Rectal smooth muscle tissue (tissue), 1 donor: ENCODE measurements around the gene EDN3.

ENCODE experiments used
- H3K27ac ChIP-seq: one replicate; pipeline ENCODE4 v1.7.0; 2013; ENCODE audit warnings: low read depth, low read length, inconsistent platforms
- H3K27me3 ChIP-seq: one replicate; pipeline ENCODE4 v1.7.0; 2013; ENCODE audit warnings: low read length; ENCODE audit not compliant: control insufficient read depth, insufficient read depth
- H3K36me3 ChIP-seq: one replicate; pipeline ENCODE4 v1.7.0; 2013; ENCODE audit warnings: low read length; ENCODE audit not compliant: control insufficient read depth, insufficient read depth
- H3K4me1 ChIP-seq: one replicate; pipeline ENCODE4 v1.7.0; 2013; ENCODE audit warnings: low read length; ENCODE audit not compliant: control insufficient read depth, insufficient read depth
- H3K4me3 ChIP-seq: one replicate; pipeline ENCODE4 v1.7.0; 2013; ENCODE audit warnings: low read length
- H3K9ac ChIP-seq: one replicate; pipeline ENCODE4 v1.7.0; 2013; ENCODE audit warnings: low read length

Gene EDN3

DNA sequence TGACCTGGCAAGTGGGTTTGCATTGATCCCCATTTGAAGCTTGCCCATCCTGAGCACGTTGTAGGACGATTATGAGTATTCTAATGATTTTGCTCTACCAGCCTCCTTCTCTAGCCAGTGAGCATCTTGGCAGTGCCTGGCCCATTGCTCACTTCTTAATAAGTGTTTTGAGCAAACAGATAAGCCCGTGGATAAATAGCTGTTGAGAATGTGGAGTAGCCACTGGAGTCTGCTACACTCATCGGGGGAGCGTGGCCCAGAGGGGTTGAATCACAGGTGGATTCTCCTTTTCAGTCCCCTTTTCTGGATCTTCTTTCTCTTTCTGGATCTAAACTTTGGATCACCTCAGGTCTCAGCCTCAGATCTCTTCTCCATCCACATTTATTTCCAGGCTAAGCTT lies 15.9 kb upstream of the EDN3 start:
- Histone ChIP-seq H3K4me1 (no peaks in the 10 kb centered on the region), H3K27me3 (no peaks in the 10 kb centered on the region), H3K36me3 (no peaks in the 10 kb centered on the region), H3K27ac (no peak overlapping the region), H3K4me3 (no peak overlapping the region), H3K9ac (no peak overlapping the region)

- Histone ChIP-seq H3K36me3 (no peaks in the 10 kb centered on the region), H3K27me3 (no peaks in the 10 kb centered on the region), H3K4me3 (no peak overlapping the region), H3K27ac (no peak overlapping the region), H3K4me1 (no peaks in the 10 kb centered on the region), H3K9ac (no peak overlapping the region)
These were observed 10.4 kb upstream of the EDN3 start for GRCh38 chr20:59289994-59290393.

GRCh38 chr20:59291740-59292383 lies 8.5 kb upstream of the EDN3 start:
- Histone ChIP-seq H3K9ac (no peak overlapping the region), H3K36me3 (no peaks in the 10 kb centered on the region), H3K4me1 (no peaks in the 10 kb centered on the region), H3K27ac (no peak overlapping the region), H3K27me3 (no peaks in the 10 kb centered on the region), H3K4me3 (no peak overlapping the region)

- peaks cover 2% of the 10 kb centered on the region for H3K27me3 ChIP-seq
- H3K27ac ChIP-seq, result no peak overlapping the region
- no peaks in the 10 kb centered on the region for H3K36me3 ChIP-seq
- no peak overlapping the region for H3K9ac ChIP-seq
- H3K4me1 ChIP-seq, result no peaks in the 10 kb centered on the region
- H3K4me3 ChIP-seq, result no peak overlapping the region
These were observed 4.9 kb upstream of the EDN3 start for GRCh38 chr20:59295531-59295930.

DNA sequence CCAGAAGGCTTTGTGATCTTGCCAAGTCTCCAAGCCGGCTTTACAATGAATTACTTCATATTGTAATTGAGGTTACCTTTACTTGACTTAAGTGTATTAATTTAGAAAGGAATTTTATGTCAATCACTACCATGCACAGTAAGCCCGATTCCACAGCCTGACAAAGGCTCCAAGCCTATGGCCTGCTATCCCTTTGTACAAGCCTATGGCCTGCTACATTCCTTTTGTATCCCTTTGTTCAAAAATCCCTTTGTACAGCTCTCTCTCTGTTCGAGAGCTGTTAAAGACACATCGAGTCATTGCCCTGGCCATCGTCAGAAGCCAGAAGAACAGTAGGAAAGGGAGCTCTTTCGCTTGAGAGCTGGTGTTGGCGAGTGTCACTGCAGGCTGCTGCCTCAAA lies 2.7 kb upstream of the EDN3 start:
- Histone ChIP-seq H3K27me3 (peaks cover 4% of the 10 kb centered on the region), H3K4me3 (no peak overlapping the region), H3K4me1 (no peaks in the 10 kb centered on the region), H3K27ac (no peak overlapping the region), H3K36me3 (no peaks in the 10 kb centered on the region), H3K9ac (no peak overlapping the region)

GRCh38 chr20:59299945-59300332 lies 472 bp upstream of the EDN3 start:
- no peaks in the 10 kb centered on the region for H3K4me1 ChIP-seq
- no peak overlapping the region for H3K9ac ChIP-seq
- no peak overlapping the region for H3K4me3 ChIP-seq
- no peaks in the 10 kb centered on the region for H3K36me3 ChIP-seq
- H3K27me3 ChIP-seq, result peaks cover 4% of the 10 kb centered on the region
- H3K27ac ChIP-seq, result no peak overlapping the region

DNA sequence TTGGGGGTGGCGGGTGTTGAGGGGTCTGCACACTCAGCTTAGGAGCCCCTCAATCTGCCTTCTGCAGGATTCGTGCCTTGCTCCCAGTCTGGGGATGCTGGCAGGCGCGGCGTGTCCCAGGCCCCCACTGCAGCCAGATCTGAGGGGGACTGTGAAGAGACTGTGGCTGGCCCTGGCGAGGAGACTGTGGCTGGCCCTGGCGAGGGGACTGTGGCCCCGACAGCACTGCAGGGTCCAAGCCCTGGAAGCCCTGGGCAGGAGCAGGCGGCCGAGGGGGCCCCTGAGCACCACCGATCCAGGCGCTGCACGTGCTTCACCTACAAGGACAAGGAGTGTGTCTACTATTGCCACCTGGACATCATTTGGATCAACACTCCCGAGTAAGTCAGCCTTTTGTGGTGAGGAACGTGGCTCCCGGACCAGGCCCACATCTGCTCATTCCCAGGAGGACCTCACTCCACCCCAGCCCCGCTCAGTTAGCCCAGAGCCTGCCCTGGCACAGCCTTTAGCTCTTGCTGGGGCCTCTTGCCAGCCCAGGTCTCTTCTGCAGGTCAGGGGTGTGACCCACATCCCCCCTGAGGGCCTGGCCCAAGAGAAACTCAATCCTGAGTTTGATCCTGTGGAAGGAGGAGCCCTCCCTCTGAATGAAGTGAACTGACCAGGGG lies 1.1 kb downstream of the EDN3 start:
- Histone ChIP-seq H3K36me3 (no peaks in the 10 kb centered on the region), H3K27ac (no peak overlapping the region), H3K4me1 (no peaks in the 10 kb centered on the region), H3K4me3 (no peak overlapping the region), H3K9ac (no peak overlapping the region), H3K27me3 (peaks cover 4% of the 10 kb centered on the region)

DNA sequence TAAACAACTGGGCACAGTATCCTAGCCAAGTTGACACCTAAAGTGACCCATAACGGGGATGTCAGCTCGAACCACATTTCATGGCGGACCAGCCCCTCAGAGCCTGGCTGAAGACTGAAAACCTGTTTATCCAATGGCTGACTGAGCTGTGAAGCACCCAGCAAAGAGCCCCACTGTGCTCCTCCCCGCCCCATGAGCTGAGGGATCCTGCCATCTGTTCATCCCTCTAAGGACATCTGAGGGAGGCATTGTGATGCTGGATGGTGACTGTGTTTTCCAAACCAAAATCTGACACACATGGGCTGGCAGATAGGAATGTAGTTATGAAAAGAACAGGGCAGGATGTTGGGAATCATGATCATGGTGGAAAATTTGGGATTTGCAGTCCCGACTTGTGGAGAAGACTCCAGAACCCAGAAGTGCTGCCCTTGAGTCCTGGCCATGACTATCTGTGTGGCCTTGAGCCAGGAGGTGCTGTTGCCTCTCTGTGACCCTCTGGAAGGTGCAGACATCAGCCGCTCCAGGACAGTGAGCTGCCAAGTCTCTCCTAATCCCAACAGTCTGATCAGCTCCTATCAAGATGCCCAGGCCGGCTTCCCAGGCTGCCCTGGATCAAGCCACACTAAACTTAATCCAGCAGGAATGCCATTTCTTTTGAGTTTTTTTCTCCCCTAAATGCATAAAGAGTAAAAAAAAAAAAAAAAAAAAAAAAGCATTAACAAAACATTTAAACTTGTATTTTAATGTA lies 5.7 kb downstream of the EDN3 start:
- Histone ChIP-seq H3K36me3 (no peaks in the 10 kb centered on the region), H3K27ac (no peak overlapping the region), H3K4me1 (no peaks in the 10 kb centered on the region), H3K4me3 (no peak overlapping the region), H3K9ac (no peak overlapping the region), H3K27me3 (no peaks in the 10 kb centered on the region)

- no peaks in the 10 kb centered on the region for H3K36me3 ChIP-seq
- no peak overlapping the region for H3K9ac ChIP-seq
- H3K4me3 ChIP-seq, result no peak overlapping the region
- no peak overlapping the region for H3K27ac ChIP-seq
- H3K27me3 ChIP-seq, result no peaks in the 10 kb centered on the region
- H3K4me1 ChIP-seq, result no peaks in the 10 kb centered on the region
These were observed 6.9 kb downstream of the EDN3 start for GRCh38 chr20:59307270-59307669.

GRCh38 chr20:59308493-59309201 lies 8.2 kb downstream of the EDN3 start:
- Histone ChIP-seq H3K9ac (no peak overlapping the region), H3K27ac (no peak overlapping the region)

DNA sequence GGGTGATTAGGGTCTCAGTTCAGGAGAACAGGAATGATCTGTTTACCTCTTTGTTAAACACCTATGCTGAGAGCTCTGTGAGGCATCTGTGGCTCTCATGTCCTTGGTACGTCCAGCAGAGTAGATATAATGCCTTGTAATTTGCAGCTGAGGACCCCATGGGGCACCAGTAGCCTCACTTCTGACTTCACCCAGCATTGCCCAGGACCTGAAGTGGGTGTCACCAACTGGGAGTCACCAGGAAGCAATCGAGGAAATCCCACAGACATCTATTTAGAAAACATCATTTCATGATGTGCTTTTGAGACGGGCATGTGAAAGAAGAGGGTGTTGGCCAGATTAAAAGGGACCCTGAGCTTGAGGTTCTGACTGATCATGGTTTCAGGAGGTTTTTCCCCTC lies 8.8 kb downstream of the EDN3 start:
- H3K27ac ChIP-seq, result no peak overlapping the region
- H3K4me1 ChIP-seq, result no peaks in the 10 kb centered on the region
- no peak overlapping the region for H3K9ac ChIP-seq
- H3K27me3 ChIP-seq, result no peaks in the 10 kb centered on the region
- no peak overlapping the region for H3K4me3 ChIP-seq
- no peaks in the 10 kb centered on the region for H3K36me3 ChIP-seq

More at GRCh38 chr20:59308493-59309201, 8.2 kb downstream of the EDN3 start:
- Histone ChIP-seq H3K36me3 (no peaks in the 10 kb centered on the region), H3K27me3 (no peaks in the 10 kb centered on the region), H3K4me3 (no peak overlapping the region), H3K4me1 (no peaks in the 10 kb centered on the region)

DNA sequence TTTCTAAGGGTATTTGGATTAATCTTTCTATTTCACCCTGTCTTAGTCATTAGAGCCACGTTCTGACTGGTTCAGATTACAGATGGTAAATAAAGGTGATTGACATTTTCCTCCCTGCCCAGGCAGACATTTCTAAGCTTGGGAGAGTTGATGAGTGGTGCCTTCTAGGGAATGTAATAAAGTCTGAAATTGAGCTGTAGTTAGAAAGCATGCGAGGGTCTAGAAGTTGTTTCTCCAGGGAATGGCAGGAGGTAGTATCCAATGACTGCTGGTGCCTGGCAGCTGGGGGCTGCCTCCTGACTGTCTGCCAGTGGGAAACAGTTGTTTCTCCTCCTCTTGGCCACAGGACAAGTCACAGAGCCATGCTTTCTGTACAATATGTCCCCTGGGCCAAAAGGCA lies 14.6 kb downstream of the EDN3 start:
- Histone ChIP-seq H3K9ac (no peak overlapping the region), H3K27me3 (no peaks in the 10 kb centered on the region), H3K36me3 (no peaks in the 10 kb centered on the region), H3K4me3 (no peak overlapping the region), H3K4me1 (no peaks in the 10 kb centered on the region), H3K27ac (no peak overlapping the region)
